Vagina (tissue), 2 donors: ENCODE results near the gene MAP1LC3C. TPM values are rescaled to one million over a fixed set of nuclear protein-coding genes. Genes with fewer than 3 reads are reported as not detected.

Experiments
- DNase-seq, 2 donors: peaks; one replicate each; pipeline ENCODE4 v3.0.0-alpha.2; 2017; ENCODE audit errors: extremely low spot score in 2 of 2
- H3K27ac ChIP-seq: fragments of 200-600 bp; sonication (generic); one replicate; pipeline ENCODE4 v1.5.1; 2019
- H3K27me3 ChIP-seq: fragments of 200-600 bp; sonication (generic); one replicate; pipeline ENCODE4 v1.5.1; 2019
- H3K36me3 ChIP-seq, 2 donors: fragments of 200-600 bp; sonication (generic); one replicate each; pipeline ENCODE4 v1.5.1; 2017 to 2019
- H3K4me1 ChIP-seq: fragments of 200-600 bp; sonication (generic); one replicate; pipeline ENCODE4 v1.5.1; 2019
- H3K4me3 ChIP-seq, 2 donors: fragments of 200-600 bp; sonication (generic); 1 replicate in 1 of 2; 2 replicates in 1 of 2; pipeline ENCODE4 v1.5.1; 2016 to 2019
- H3K9me3 ChIP-seq: fragments of 200-600 bp; sonication (generic); one replicate; pipeline ENCODE4 v1.5.1; 2019
- CTCF ChIP-seq, 3 experiments: fragments of 450-650 bp in 2 of 3; fragments of 200-600 bp in 1 of 3; sonication (generic) in 1 of 3; IDR thresholded peaks; one replicate each; pipeline ENCODE4 v1.5.1; 2017 to 2019; ENCODE audit warnings: antibody characterized with exemption in 3 of 3, mild to moderate bottlenecking in 2 of 3, moderate library complexity in 2 of 3
- POLR2A ChIP-seq, 2 donors: fragments of 450-650 bp; IDR thresholded peaks; one replicate each; pipeline ENCODE4 v1.6.1; 2017; ENCODE audit warnings: antibody characterized with exemption in 2 of 2, mild to moderate bottlenecking in 2 of 2, moderate library complexity in 2 of 2
- POLR2AphosphoS5 ChIP-seq, 2 donors: sonication (generic); formaldehyde crosslinking; IDR thresholded peaks; one replicate each; pipeline ENCODE4 v1.9.0; 2017; ENCODE audit warnings: antibody characterized with exemption in 2 of 2, mild to moderate bottlenecking in 2 of 2, low read depth in 1 of 2; ENCODE audit not compliant: insufficient read depth in 1 of 2
- intact Hi-C: fragments of 100-400 bp; cut with DNase I; formaldehyde crosslinking; loops from one replicate; pipeline ENCODE4 v1.15.1; 2023
- total RNA-seq: library from RNA; depleted of rRNA; stranded (reverse); fragments of >200 nt; gene quantifications from one replicate; pipeline ENCODE4 v1.2.3, GENCODE V29; 2016

The MAP1LC3C gene
- total RNA-seq, 1 donor from 2014 or later: 1.2 TPM

DNA sequence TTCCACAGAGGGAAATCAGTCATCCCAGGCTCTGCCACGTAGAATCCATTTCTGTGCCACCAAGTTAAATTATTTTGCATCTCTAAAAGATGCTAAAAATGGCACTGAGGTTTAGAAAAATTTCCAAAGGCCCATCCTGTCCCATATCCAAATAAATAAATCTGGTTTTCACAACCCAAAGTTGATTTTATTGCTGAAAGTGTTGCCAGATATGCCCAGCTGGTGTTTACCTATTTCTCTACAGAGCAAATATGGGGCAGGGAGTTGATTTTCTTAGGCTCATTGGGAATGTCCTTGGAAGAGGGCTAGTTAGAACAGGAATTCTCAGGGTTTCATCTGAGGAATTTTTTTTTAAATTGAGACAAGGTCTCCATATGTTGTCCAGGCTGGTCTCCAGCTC lies 19.0 kb downstream of the MAP1LC3C start:
- DNase-seq: no peak
- Histone ChIP-seq H3K36me3 (no peaks in the 10 kb centered on the region), H3K27ac (no peak overlapping the region), H3K4me3 (no peak overlapping the region), H3K27me3 (no peaks in the 10 kb centered on the region), H3K4me1 (no peaks in the 10 kb centered on the region), H3K9me3 (no peaks in the 10 kb centered on the region)
- intact Hi-C loops: no loop called here
- TF ChIP-seq POLR2AphosphoS5 (IDR thresholded peaks at IDR 0.05; ENCODE audit: insufficient read depth in 1 of 2, low read depth in 1 of 2) (no peak), POLR2A (IDR thresholded peaks at IDR 0.05) (no peak), CTCF (IDR thresholded peaks at IDR 0.05) (no peak)

GRCh38 chr1:241979071-241979470 lies 19.8 kb downstream of the MAP1LC3C start:
- Histone ChIP-seq H3K27ac (no peak overlapping the region), H3K4me3 (no peak overlapping the region), H3K9me3 (no peaks in the 10 kb centered on the region), H3K4me1 (no peaks in the 10 kb centered on the region), H3K36me3 (no peaks in the 10 kb centered on the region), H3K27me3 (no peaks in the 10 kb centered on the region)
- no peak for TF ChIP-seq POLR2A (IDR thresholded peaks at IDR 0.05)
- TF ChIP-seq POLR2AphosphoS5 (IDR thresholded peaks at IDR 0.05; ENCODE audit: insufficient read depth in 1 of 2, low read depth in 1 of 2): no peak
- no peak for TF ChIP-seq CTCF (IDR thresholded peaks at IDR 0.05)
- intact Hi-C loops: no loop called here
- DNase-seq: no peak

DNA sequence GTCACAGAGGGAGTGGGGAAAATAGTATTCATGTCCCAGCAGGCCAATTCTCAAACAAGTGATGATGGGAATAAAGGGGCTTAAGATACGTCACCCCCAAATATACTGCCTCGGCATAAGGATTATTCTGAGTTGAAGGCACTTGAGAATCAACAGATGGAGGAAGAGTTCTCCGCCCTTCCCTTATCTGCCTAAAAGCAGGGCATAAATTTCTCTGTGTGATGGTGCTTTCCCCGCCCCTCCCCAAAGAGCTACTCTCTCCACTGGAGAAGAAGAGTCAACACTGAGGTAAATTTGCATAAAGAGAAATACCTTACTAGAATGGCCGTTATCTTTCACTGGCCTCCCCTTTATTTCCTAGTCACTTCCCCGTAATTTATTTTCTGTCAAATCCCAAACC lies 22.7 kb downstream of the MAP1LC3C start:
- no peak for TF ChIP-seq POLR2A (IDR thresholded peaks at IDR 0.05)
- TF ChIP-seq POLR2AphosphoS5 (IDR thresholded peaks at IDR 0.05; ENCODE audit: insufficient read depth in 1 of 2, low read depth in 1 of 2): no peak
- TF ChIP-seq CTCF (IDR thresholded peaks at IDR 0.05): no peak
- H3K27ac ChIP-seq: no peak overlapping the region
- intact Hi-C loops: no loop called here
- no peaks in the 10 kb centered on the region for H3K27me3 ChIP-seq
- no peak overlapping the region for H3K4me3 ChIP-seq
- no peaks in the 10 kb centered on the region for H3K9me3 ChIP-seq
- no peaks in the 10 kb centered on the region for H3K4me1 ChIP-seq
- H3K36me3 ChIP-seq: no peaks in the 10 kb centered on the region
- DNase-seq: no peak

DNA sequence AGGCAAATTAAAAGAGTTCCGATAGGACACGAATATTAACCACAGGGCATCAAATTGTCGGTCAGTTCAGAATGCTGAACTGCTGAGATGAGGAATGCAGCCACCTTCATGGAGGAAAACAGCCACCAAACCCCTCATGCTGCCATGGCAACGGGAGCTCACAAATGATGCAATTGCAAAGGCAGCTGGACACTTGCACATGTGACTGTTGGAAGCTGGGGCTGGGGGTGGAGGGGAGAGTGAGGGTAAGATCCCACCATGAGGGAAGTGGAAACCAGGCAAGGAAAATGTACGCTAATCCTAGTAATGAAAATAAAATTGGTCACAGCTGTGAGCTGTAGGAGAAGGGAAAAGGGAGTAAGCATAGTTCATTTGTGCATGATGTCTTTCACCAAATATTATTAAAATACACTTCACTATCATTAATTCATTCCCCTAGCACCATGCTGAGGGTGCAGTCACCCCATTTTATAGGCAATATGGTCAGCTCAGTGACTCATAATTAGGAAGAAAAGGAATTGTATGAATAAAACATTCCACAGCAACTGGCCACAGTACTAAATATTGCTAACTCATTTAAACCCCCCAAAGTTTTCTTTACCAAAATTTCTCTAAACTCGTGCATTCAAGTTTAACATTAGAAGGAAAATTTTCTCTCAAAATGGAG lies 26.1 kb downstream of the MAP1LC3C start:
- no peaks in the 10 kb centered on the region for H3K36me3 ChIP-seq
- H3K27ac ChIP-seq: no peak overlapping the region
- H3K9me3 ChIP-seq: no peaks in the 10 kb centered on the region
- TF ChIP-seq POLR2A (IDR thresholded peaks at IDR 0.05): no peak
- TF ChIP-seq CTCF (IDR thresholded peaks at IDR 0.05): no peak
- TF ChIP-seq POLR2AphosphoS5 (IDR thresholded peaks at IDR 0.05; ENCODE audit: insufficient read depth in 1 of 2, low read depth in 1 of 2): no peak
- no peaks in the 10 kb centered on the region for H3K4me1 ChIP-seq
- intact Hi-C loops: no loop called here
- no peak overlapping the region for H3K4me3 ChIP-seq
- DNase-seq: no peak
- H3K27me3 ChIP-seq: no peaks in the 10 kb centered on the region

DNA sequence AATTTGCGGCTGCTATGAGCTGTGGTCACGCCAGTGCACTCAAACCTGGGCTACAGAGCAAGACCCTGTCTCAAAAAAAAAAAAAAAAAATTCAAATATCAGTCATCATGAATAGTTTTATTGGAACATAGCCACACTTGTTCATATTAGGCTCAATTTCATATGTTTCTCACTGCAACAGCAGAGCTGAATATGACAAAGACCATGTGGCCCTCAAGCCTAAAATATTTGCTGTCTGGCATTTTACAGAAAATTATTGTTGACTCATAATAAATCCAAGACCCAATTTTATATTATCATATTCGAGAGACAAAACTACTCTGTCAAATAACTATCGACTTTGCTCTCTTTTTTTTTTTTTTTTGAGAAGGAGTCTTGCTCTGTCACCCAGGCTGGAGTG lies 30.3 kb downstream of the MAP1LC3C start:
- Histone ChIP-seq H3K36me3 (no peaks in the 10 kb centered on the region), H3K27me3 (no peaks in the 10 kb centered on the region), H3K9me3 (no peaks in the 10 kb centered on the region), H3K4me3 (no peak overlapping the region), H3K27ac (no peak overlapping the region), H3K4me1 (no peaks in the 10 kb centered on the region)
- TF ChIP-seq POLR2A (IDR thresholded peaks at IDR 0.05) (no peak), POLR2AphosphoS5 (IDR thresholded peaks at IDR 0.05; ENCODE audit: insufficient read depth in 1 of 2, low read depth in 1 of 2) (no peak), CTCF (IDR thresholded peaks at IDR 0.05) (no peak)
- intact Hi-C loops: no loop called here
- DNase-seq: no peak
